Neural crest cell (in vitro differentiated cells): Measurements from ENCODE around the gene GPATCH2. TPM values are rescaled to one million over a fixed set of nuclear protein-coding genes. Genes with fewer than 3 reads are reported as not detected.

Source experiments
- DNase-seq: peaks from one replicate; pipeline ENCODE4 v3.0.0; 2021; ENCODE audit warnings: low read depth, mixed read lengths, low spot score
- H3K27ac Mint-ChIP-seq: one replicate; pipeline ENCODE4 v1.8.0; 2021; ENCODE audit warnings: mild to moderate bottlenecking, mixed read lengths; ENCODE audit not compliant: unreplicated experiment
- H3K27me3 Mint-ChIP-seq: 2 replicates; pipeline ENCODE4 v1.8.0; 2021; ENCODE audit warnings: low read depth, mild to moderate bottlenecking, mixed read lengths
- H3K36me3 Mint-ChIP-seq: 2 replicates; pipeline ENCODE4 v1.8.0; 2021; ENCODE audit warnings: low read depth, mild to moderate bottlenecking, mixed read lengths
- H3K4me1 Mint-ChIP-seq: 2 replicates; pipeline ENCODE4 v1.8.0; 2021; ENCODE audit warnings: mixed read lengths
- H3K4me3 Mint-ChIP-seq: one replicate; pipeline ENCODE4 v1.8.0; 2021; ENCODE audit warnings: mild to moderate bottlenecking, mixed read lengths
- H3K9me3 Mint-ChIP-seq: 2 replicates; pipeline ENCODE4 v1.8.0; 2021; ENCODE audit warnings: mixed read lengths
- CTCF ChIP-seq: fragments of 200-600 bp; sonication (generic); conservative IDR thresholded peaks from 2 replicates; pipeline ENCODE4 v1.5.0; 2021; ENCODE audit warnings: antibody characterized with exemption, mild to moderate bottlenecking
- total RNA-seq: library from RNA; stranded (reverse); gene quantifications from 2 replicates; pipeline ENCODE4 v1.2.1, GENCODE V29; 2021

The GPATCH2 gene
- total RNA-seq, 1 donor from 2014 or later, result 16.6 TPM

- no peak overlapping the region for H3K4me3 Mint-ChIP-seq
These were observed 91.4 kb downstream of the GPATCH2 start for GRCh38 chr1:217539510-217539909.

GRCh38 chr1:217535601-217536377 lies 95.1 kb downstream of the GPATCH2 start:
- no peaks in the 10 kb centered on the region for H3K9me3 Mint-ChIP-seq
- DNase-seq, result no peak
- H3K27me3 Mint-ChIP-seq, result no peaks in the 10 kb centered on the region
- no peak for TF ChIP-seq CTCF
- H3K4me1 Mint-ChIP-seq, result no peaks in the 10 kb centered on the region
- no peaks in the 10 kb centered on the region for H3K36me3 Mint-ChIP-seq
- H3K4me3 Mint-ChIP-seq, result no peak overlapping the region
- no peak overlapping the region for H3K27ac Mint-ChIP-seq

More at GRCh38 chr1:217539510-217539909, 91.4 kb downstream of the GPATCH2 start:
- Mint-ChIP-seq H3K27me3 (no peaks in the 10 kb centered on the region), H3K36me3 (no peaks in the 10 kb centered on the region), H3K4me1 (peaks cover 6% of the 10 kb centered on the region), H3K9me3 (no peaks in the 10 kb centered on the region), H3K27ac (no peak overlapping the region)
- no peak for DNase-seq
- no peak for TF ChIP-seq CTCF

GRCh38 chr1:217534566-217534965 lies 96.3 kb downstream of the GPATCH2 start:
- Mint-ChIP-seq H3K9me3 (no peaks in the 10 kb centered on the region), H3K4me3 (no peak overlapping the region), H3K27ac (no peak overlapping the region), H3K4me1 (no peaks in the 10 kb centered on the region), H3K36me3 (no peaks in the 10 kb centered on the region), H3K27me3 (no peaks in the 10 kb centered on the region)
- no peak for TF ChIP-seq CTCF
- DNase-seq, result no peak

GRCh38 chr1:217528271-217528670 lies 102.6 kb downstream of the GPATCH2 start:
- Mint-ChIP-seq H3K4me1 (no peaks in the 10 kb centered on the region), H3K27me3 (no peaks in the 10 kb centered on the region), H3K4me3 (no peak overlapping the region), H3K27ac (no peak overlapping the region), H3K36me3 (peaks cover 17% of the 10 kb centered on the region), H3K9me3 (no peaks in the 10 kb centered on the region)
- no peak for TF ChIP-seq CTCF
- no peak for DNase-seq

- DNase-seq, result no peak
- Mint-ChIP-seq H3K9me3 (no peaks in the 10 kb centered on the region), H3K27me3 (no peaks in the 10 kb centered on the region), H3K4me3 (no peak overlapping the region), H3K36me3 (peaks cover 17% of the 10 kb centered on the region), H3K4me1 (no peaks in the 10 kb centered on the region), H3K27ac (no peak overlapping the region)
- TF ChIP-seq CTCF, result no peak
These were observed 103.7 kb downstream of the GPATCH2 start for GRCh38 chr1:217527151-217527550.
